Activated T-cell treated with anti-CD3 and anti-CD28 coated beads for 48 hours (primary cell): ENCODE results near the gene RSKR.
A peak's percentile ranks its signal among the peaks of the same experiment; 100 is the strongest.
"Not testable (repeated sequence)": the region's sequence is repeated elsewhere in the genome, so short reads cannot be mapped to it uniquely, and the experiment has no call there.

Source experiments
- DNase-seq: peaks from one replicate; pipeline ENCODE4 v3.0.0-alpha.2; 2020; ENCODE audit warnings: low read depth

RSKR gene

GRCh38 chr17:28623696-28624095, 9.7 kb upstream of the RSKR start:
- no peak for DNase-seq

DNA sequence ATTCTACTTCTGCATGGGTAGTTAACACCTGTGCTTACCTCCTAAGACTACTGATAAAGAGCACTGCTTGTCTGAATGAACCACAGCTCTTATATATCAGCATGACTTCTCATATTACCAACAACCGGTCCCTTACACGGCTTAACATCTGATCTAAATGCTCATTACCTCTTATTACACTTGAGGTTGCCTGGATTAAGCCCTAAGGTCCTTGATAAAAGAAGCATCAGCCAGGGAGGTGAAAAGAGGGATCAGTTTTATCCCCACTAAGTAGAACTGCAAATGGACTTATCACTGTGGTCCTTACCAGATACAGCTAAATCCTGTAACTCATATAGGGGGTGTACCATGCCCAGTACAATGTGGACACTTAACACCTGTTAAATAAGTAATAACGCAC, 8.2 kb upstream of the RSKR start:
- no peak for DNase-seq

GRCh38 chr17:28620010-28620409, 6.0 kb upstream of the RSKR start:
- DNase-seq = no peak

- no peak for DNase-seq
Measured at GRCh38 chr17:28618464-28618863, 4.5 kb upstream of the RSKR start.

GRCh38 chr17:28616281-28616680, 2.3 kb upstream of the RSKR start:
- no peak for DNase-seq

- DNase-seq = no peak
Measured at GRCh38 chr17:28615260-28615940, 1.4 kb upstream of the RSKR start.

GRCh38 chr17:28612936-28613872, 781 bp downstream of the RSKR start:
- no peak for DNase-seq

- DNase-seq = no peak
Measured at GRCh38 chr17:28612531-28612930, 1.5 kb downstream of the RSKR start.

- no peak for DNase-seq
Measured at GRCh38 chr17:28610376-28610775, 3.6 kb downstream of the RSKR start.

GRCh38 chr17:28604031-28604430, 10.0 kb downstream of the RSKR start:
- DNase-seq = not testable (repeated sequence)

GRCh38 chr17:28599311-28600184, 14.4 kb downstream of the RSKR start:
- DNase-seq = peak; percentile 64

DNA sequence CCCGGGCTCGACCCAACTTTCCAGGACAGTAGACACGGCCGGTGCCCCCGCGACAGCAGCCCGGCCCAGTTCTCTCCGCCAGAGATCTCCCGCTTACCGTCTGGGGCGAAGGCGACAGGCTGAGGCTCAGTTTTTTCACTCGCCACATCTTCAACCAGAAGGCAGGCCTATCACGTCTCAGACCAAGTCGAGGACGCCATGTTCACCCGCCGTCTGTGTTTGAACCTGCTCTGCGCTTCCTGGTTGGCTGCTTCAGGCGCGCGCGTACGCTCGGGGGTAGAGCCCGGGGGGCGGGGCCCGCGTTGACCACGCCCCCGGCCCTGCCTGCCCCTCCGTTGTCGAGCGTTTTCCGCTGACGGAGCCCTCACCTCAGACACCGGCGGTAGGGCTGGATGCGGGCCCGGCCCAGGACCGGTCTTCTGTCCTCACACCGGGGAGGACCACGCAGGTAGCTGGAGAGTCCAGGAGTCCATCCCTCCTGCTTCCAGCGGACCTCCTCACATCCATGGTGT, 15.1 kb downstream of the RSKR start, which contains the start of gene SPAG5:
Gene SPAG5, minus strand, starts transcription at position 227 of the 512 bp plus-strand sequence. Its CDS starts 79 bp downstream, at position 148.
- DNase-seq = peak; percentile 95

GRCh38 chr17:28598389-28598788, 15.6 kb downstream of the RSKR start:
- no peak for DNase-seq

DNA sequence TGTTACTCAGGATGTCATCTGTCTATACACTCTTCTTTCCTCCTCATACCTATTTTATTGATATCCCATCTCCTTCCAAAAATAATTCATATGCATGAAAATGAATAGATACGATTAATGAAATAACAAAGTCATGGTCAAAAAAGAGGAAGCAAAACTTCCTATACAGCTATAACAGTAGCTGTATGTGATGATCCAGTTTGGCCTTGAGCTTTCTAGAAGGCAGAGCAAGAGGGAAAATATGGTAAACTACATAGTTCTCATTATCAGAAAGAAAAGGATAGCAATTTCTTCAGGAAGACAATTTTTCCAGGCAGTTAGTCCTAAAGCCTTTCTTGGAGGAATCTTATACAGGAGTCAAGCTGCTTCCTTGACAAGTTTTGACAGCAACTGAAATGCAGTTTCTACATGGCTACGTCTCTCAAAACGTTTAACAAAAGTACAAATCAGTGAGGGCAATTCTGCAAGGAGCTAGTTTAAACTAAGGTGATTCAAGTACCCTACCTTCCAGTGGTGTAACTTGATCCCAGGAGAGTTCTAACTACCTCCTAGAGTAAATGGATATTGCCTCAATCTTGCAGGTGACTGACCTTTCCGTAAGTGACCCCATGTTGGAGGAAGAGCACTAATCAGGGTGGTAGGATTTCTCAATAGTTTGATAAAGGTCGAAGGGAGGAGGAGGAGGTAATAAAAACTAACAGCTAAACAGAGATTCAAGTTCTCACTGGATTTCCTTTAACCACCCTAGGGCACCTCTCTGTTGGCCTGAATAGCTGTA, 16.2 kb downstream of the RSKR start:
- DNase-seq = no peak

GRCh38 chr17:28592260-28592659, 21.7 kb downstream of the RSKR start:
- no peak for DNase-seq

- DNase-seq = no peak
Measured at GRCh38 chr17:28585851-28586250, 28.1 kb downstream of the RSKR start.

- no peak for DNase-seq
Measured at GRCh38 chr17:28584434-28584833, 29.6 kb downstream of the RSKR start.

GRCh38 chr17:28582513-28582912, 31.5 kb downstream of the RSKR start:
- DNase-seq = no peak

DNA sequence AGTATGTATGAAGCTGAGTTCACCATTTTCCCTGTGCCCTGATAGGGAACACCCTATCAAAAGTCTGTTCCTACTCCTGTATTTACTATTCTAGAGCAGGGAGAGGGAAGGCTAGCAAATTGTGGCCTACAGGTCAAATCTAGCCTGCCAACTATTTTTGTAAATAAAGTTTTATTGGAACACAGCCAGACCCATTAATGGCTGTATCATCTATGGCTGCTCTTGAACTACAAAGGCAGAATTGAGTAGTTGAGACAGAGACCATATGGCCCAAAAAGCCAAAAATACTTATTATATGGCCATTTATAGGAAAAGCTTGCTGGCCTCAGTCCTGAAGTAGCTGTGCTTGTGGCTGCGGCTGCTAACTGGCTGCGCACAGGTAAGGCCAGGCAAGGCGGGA, 33.0 kb downstream of the RSKR start:
- DNase-seq = no peak

- DNase-seq = peak; percentile 28
Measured at GRCh38 chr17:28579526-28579925, 34.5 kb downstream of the RSKR start.
